H9 (cell line): ENCODE results near the gene THEMIS. TPM values are rescaled to one million over a fixed set of nuclear protein-coding genes. Genes with fewer than 3 reads are reported as not detected.

Source experiments
- DNase-seq: peaks from one replicate; pipeline ENCODE4 v3.0.0-alpha.2; 2017
- H2AFZ ChIP-seq: one replicate; pipeline ENCODE4 v1.6.1; 2013; ENCODE audit warnings: mild to moderate bottlenecking, low read length, control low read depth, moderate library complexity
- H2AK5ac ChIP-seq: 2 replicates; pipeline ENCODE4 v1.6.1; 2013; ENCODE audit warnings: low read length, control low read depth, mixed read lengths; ENCODE audit not compliant: insufficient read length
- H2BK120ac ChIP-seq: one replicate; pipeline ENCODE4 v1.6.1; 2013; ENCODE audit warnings: low read depth, mild to moderate bottlenecking, low read length, control low read depth, inconsistent platforms; ENCODE audit not compliant: poor library complexity, severe bottlenecking
- H2BK12ac ChIP-seq: 2 replicates; pipeline ENCODE4 v1.6.1; 2013; ENCODE audit warnings: low read length, control low read depth, mixed read lengths, low read depth; ENCODE audit not compliant: insufficient read length
- H2BK15ac ChIP-seq: 2 replicates; pipeline ENCODE4 v1.6.1; 2013; ENCODE audit warnings: low read depth, low read length, control low read depth
- H2BK20ac ChIP-seq: one replicate; pipeline ENCODE4 v1.6.1; 2013; ENCODE audit warnings: low read depth, mild to moderate bottlenecking, low read length, control low read depth, inconsistent platforms; ENCODE audit not compliant: poor library complexity, severe bottlenecking
- H2BK5ac ChIP-seq: 2 replicates; pipeline ENCODE4 v1.6.1; 2013; ENCODE audit warnings: low read length, control low read depth, mixed read lengths; ENCODE audit not compliant: insufficient read length
- H3K14ac ChIP-seq: 2 replicates; pipeline ENCODE4 v1.6.1; 2013; ENCODE audit warnings: low read length, control low read depth; ENCODE audit not compliant: insufficient read depth
- H3K18ac ChIP-seq: 2 replicates; pipeline ENCODE4 v1.6.1; 2013; ENCODE audit warnings: low read depth, mild to moderate bottlenecking, mixed read lengths, low read length, control low read depth; ENCODE audit not compliant: insufficient read length
- H3K23ac ChIP-seq: 2 replicates; pipeline ENCODE4 v1.6.1; 2013; ENCODE audit warnings: low read length, control low read depth, mixed read lengths, low read depth; ENCODE audit not compliant: insufficient read length
- H3K23me2 ChIP-seq: 2 replicates; pipeline ENCODE4 v1.6.1; 2013; ENCODE audit warnings: low read depth, mild to moderate bottlenecking, mixed read lengths, low read length, control low read depth; ENCODE audit not compliant: insufficient read length, poor library complexity, severe bottlenecking
- H3K27ac ChIP-seq: 2 replicates; pipeline ENCODE4 v1.5.1; 2013; ENCODE audit warnings: low read length, control low read depth, mixed read lengths, low read depth; ENCODE audit not compliant: insufficient read length
- H3K27me3 ChIP-seq: 2 replicates; pipeline ENCODE4 v1.6.1; 2013; ENCODE audit warnings: low read length, control low read depth, inconsistent platforms; ENCODE audit not compliant: insufficient read depth
- H3K4ac ChIP-seq: 2 replicates; pipeline ENCODE4 v1.6.1; 2013; ENCODE audit warnings: low read depth, mild to moderate bottlenecking, control low read depth, inconsistent platforms, low read length, moderate library complexity
- H3K4me1 ChIP-seq: 2 replicates; pipeline ENCODE4 v1.6.1; 2013; ENCODE audit warnings: low read length, control low read depth, inconsistent platforms; ENCODE audit not compliant: insufficient read depth
- H3K4me2 ChIP-seq: 2 replicates; pipeline ENCODE4 v1.6.1; 2013; ENCODE audit warnings: low read length, control low read depth, mixed read lengths; ENCODE audit not compliant: insufficient read length, insufficient read depth
- H3K56ac ChIP-seq: 2 replicates; pipeline ENCODE4 v1.6.1; 2013; ENCODE audit warnings: low read depth, mild to moderate bottlenecking, mixed read lengths, low read length, control low read depth; ENCODE audit not compliant: insufficient read length
- H3K79me1 ChIP-seq: 2 replicates; pipeline ENCODE4 v1.6.1; 2013; ENCODE audit warnings: low read depth, mild to moderate bottlenecking, moderate library complexity, low read length, control low read depth, inconsistent platforms; ENCODE audit not compliant: insufficient read depth, poor library complexity, severe bottlenecking
- H3K79me2 ChIP-seq: 2 replicates; pipeline ENCODE4 v1.6.1; 2013; ENCODE audit warnings: low read length, control low read depth, inconsistent platforms; ENCODE audit not compliant: insufficient read depth
- H3K9ac ChIP-seq: 2 replicates; pipeline ENCODE4 v1.6.1; 2013; ENCODE audit warnings: low read length, control low read depth, mixed read lengths; ENCODE audit not compliant: insufficient read length; ENCODE audit errors: extremely low read depth
- H3K9me3 ChIP-seq: one replicate; pipeline ENCODE4 v1.6.1; 2013; ENCODE audit warnings: low read depth, low read length, inconsistent platforms; ENCODE audit not compliant: control insufficient read depth
- H3T11ph ChIP-seq: one replicate; pipeline ENCODE4 v1.6.1; 2013; ENCODE audit warnings: mild to moderate bottlenecking, low read length, control low read depth, inconsistent platforms
- H4K20me1 ChIP-seq: one replicate; pipeline ENCODE4 v1.6.1; 2013; ENCODE audit not compliant: control insufficient read depth, insufficient read length, insufficient read depth
- H4K5ac ChIP-seq: 2 replicates; pipeline ENCODE4 v1.6.1; 2013; ENCODE audit warnings: low read depth, mild to moderate bottlenecking, mixed read lengths, low read length, control low read depth; ENCODE audit not compliant: insufficient read length
- H4K8ac ChIP-seq: replicated peaks from 2 replicates; pipeline ENCODE4 v1.6.1; 2013; ENCODE audit warnings: low read length, control low read depth, mixed read lengths, low read depth; ENCODE audit not compliant: insufficient read length
- H4K91ac ChIP-seq: 2 replicates; pipeline ENCODE4 v1.6.1; 2013; ENCODE audit warnings: low read depth, mild to moderate bottlenecking, moderate library complexity, mixed read lengths, low read length, control low read depth; ENCODE audit not compliant: insufficient read length
- H3K27ac Mint-ChIP-seq, 3 experiments: 2 replicates in 2 of 3; 3 replicates in 1 of 3; pipeline ENCODE4 v1.8.0; 2020 to 2021; ENCODE audit warnings: mixed read lengths in 3 of 3, mild to moderate bottlenecking in 1 of 3, moderate library complexity in 1 of 3
- H3K27me3 Mint-ChIP-seq: 2 replicates; pipeline ENCODE4 v1.8.0; 2021; ENCODE audit warnings: low read depth, mild to moderate bottlenecking, moderate library complexity, mixed read lengths
- H3K36me3 Mint-ChIP-seq, 3 experiments: 2 replicates in 2 of 3; 3 replicates in 1 of 3; pipeline ENCODE4 v1.8.0; 2020 to 2021; ENCODE audit warnings: low read depth in 3 of 3, mixed read lengths in 3 of 3; ENCODE audit not compliant: insufficient read depth in 1 of 3
- H3K4me1 Mint-ChIP-seq, 2 experiments: 2 replicates each; pipeline ENCODE4 v1.8.0; 2020; ENCODE audit warnings: mixed read lengths in 2 of 2
- H3K4me3 Mint-ChIP-seq, 2 experiments: 2 replicates in 1 of 2; 3 replicates in 1 of 2; pipeline ENCODE4 v1.8.0; 2020 to 2021; ENCODE audit warnings: mild to moderate bottlenecking in 2 of 2, mixed read lengths in 2 of 2, moderate library complexity in 1 of 2
- H3K9me3 Mint-ChIP-seq, 2 experiments: 2 replicates in 1 of 2; 3 replicates in 1 of 2; pipeline ENCODE4 v1.8.0; 2020; ENCODE audit warnings: mild to moderate bottlenecking in 2 of 2, mixed read lengths in 2 of 2, moderate library complexity in 1 of 2
- CTCF ChIP-seq: fragments of 200-600 bp; sonication (generic); conservative IDR thresholded peaks from 3 replicates; pipeline ENCODE4 v1.8.0; 2021; ENCODE audit warnings: antibody characterized with exemption, mild to moderate bottlenecking
- total RNA-seq: library from RNA; stranded (reverse); gene quantifications from 2 replicates; pipeline ENCODE4 v1.2.1, GENCODE V29; 2021

The THEMIS gene
- total RNA-seq, 1 experiment from 2014 or later = not detected

- Histone ChIP-seq H4K91ac (no peak overlapping the region), H4K8ac (no peak overlapping the region), H3K9me3 (no peaks in the 10 kb centered on the region), H3K23ac (no peak overlapping the region), H2BK20ac (no peak overlapping the region), H3K27me3 (no peaks in the 10 kb centered on the region), H2AK5ac (no peak overlapping the region), H3K27ac (no peak overlapping the region), H2BK5ac (no peak overlapping the region), H2BK12ac (no peak overlapping the region), H3K4me1 (no peaks in the 10 kb centered on the region), H4K5ac (no peak overlapping the region), H3K18ac (no peak overlapping the region), H2AFZ (no peak overlapping the region), H3K79me1 (no peaks in the 10 kb centered on the region), H3K14ac (no peak overlapping the region), H3K9ac (no peak overlapping the region), H2BK120ac (no peak overlapping the region), H3K4me2 (no peak overlapping the region), H3K56ac (no peak overlapping the region), H3T11ph (no peak overlapping the region), H3K23me2 (no peaks in the 10 kb centered on the region), H3K4ac (no peak overlapping the region), H3K79me2 (no peaks in the 10 kb centered on the region), H4K20me1 (no peaks in the 10 kb centered on the region), H2BK15ac (no peak overlapping the region)
- H3K4me1 Mint-ChIP-seq = no peaks in the 10 kb centered on the region
- DNase-seq = no peak
- no peak overlapping the region for H3K27ac Mint-ChIP-seq
- TF ChIP-seq CTCF = no peak
- no peaks in the 10 kb centered on the region for H3K36me3 Mint-ChIP-seq
- H3K4me3 Mint-ChIP-seq = no peak overlapping the region
- H3K27me3 Mint-ChIP-seq = no peaks in the 10 kb centered on the region
- H3K9me3 Mint-ChIP-seq = no peaks in the 10 kb centered on the region
Observed at GRCh38 chr6:127866766-127867165, 34.1 kb downstream of the THEMIS start.
